Astrocyte (in vitro differentiated cells and primary cell): ENCODE measurements around the gene BASP1. TPM values are rescaled to one million over a fixed set of nuclear protein-coding genes. Genes with fewer than 3 reads are reported as not detected.

Experiments
- DNase-seq: peaks from one replicate; pipeline ENCODE4 v3.0.0-alpha.2; 2010; ENCODE audit warnings: low read depth
- FAIRE-seq: peaks from 2 replicates; lab custom pipeline; 2011; peaks lifted over from hg19 to GRCh38; lab: Jason Lieb, UNC
- H2AFZ ChIP-seq: 2 replicates; pipeline ENCODE4 v1.6.0; 2012; ENCODE audit warnings: low read depth, low read length, inconsistent platforms
- H3K27ac ChIP-seq: 2 replicates; pipeline ENCODE4 v1.5.1; 2011; ENCODE audit warnings: low read depth, low read length, inconsistent platforms
- H3K27me3 ChIP-seq: 2 replicates; pipeline ENCODE4 v1.6.0; 2011; ENCODE audit warnings: low read length, inconsistent platforms; ENCODE audit not compliant: insufficient read depth
- H3K36me3 ChIP-seq: 2 replicates; pipeline ENCODE4 v1.5.1; 2011; ENCODE audit warnings: low read length, inconsistent platforms; ENCODE audit not compliant: insufficient read depth
- H3K4me1 ChIP-seq: 2 replicates; pipeline ENCODE4 v1.5.1; 2011; ENCODE audit warnings: low read length, inconsistent platforms; ENCODE audit not compliant: insufficient read depth
- H3K4me2 ChIP-seq: 2 replicates; pipeline ENCODE4 v1.6.0; 2012; ENCODE audit warnings: low read length, inconsistent platforms
- H3K4me3 ChIP-seq: 2 replicates; pipeline ENCODE4 v1.5.1; 2011; ENCODE audit warnings: low read depth, mild to moderate bottlenecking, low read length, inconsistent platforms; ENCODE audit not compliant: insufficient read depth
- H3K79me2 ChIP-seq: 2 replicates; pipeline ENCODE4 v1.6.0; 2012; ENCODE audit warnings: mild to moderate bottlenecking, low read length, inconsistent platforms; ENCODE audit not compliant: insufficient read depth
- H3K9ac ChIP-seq: 2 replicates; pipeline ENCODE4 v1.6.0; 2012; ENCODE audit warnings: mild to moderate bottlenecking, low read length, inconsistent platforms
- H3K9me3 ChIP-seq: 2 replicates; pipeline ENCODE4 v1.5.1; 2012; ENCODE audit warnings: low read depth, mild to moderate bottlenecking, low read length, inconsistent platforms; ENCODE audit not compliant: insufficient read depth
- H4K20me1 ChIP-seq: 2 replicates; pipeline ENCODE4 v1.6.0; 2012; ENCODE audit warnings: low read length, inconsistent platforms; ENCODE audit not compliant: insufficient read depth
- H3K27ac Mint-ChIP-seq: one replicate; pipeline ENCODE4 v1.8.0; 2021; ENCODE audit warnings: mild to moderate bottlenecking, mixed read lengths; ENCODE audit not compliant: unreplicated experiment
- H3K27me3 Mint-ChIP-seq: one replicate; pipeline ENCODE4 v1.8.0; 2021; ENCODE audit warnings: low read depth, mixed read lengths; ENCODE audit not compliant: unreplicated experiment
- H3K36me3 Mint-ChIP-seq: one replicate; pipeline ENCODE4 v1.8.0; 2021; ENCODE audit warnings: low read depth, mixed read lengths; ENCODE audit not compliant: unreplicated experiment
- H3K4me1 Mint-ChIP-seq: one replicate; pipeline ENCODE4 v1.8.0; 2021; ENCODE audit warnings: low read depth, mixed read lengths; ENCODE audit not compliant: unreplicated experiment
- H3K4me3 Mint-ChIP-seq: one replicate; pipeline ENCODE4 v1.8.0; 2021; ENCODE audit warnings: mild to moderate bottlenecking, moderate library complexity, mixed read lengths; ENCODE audit not compliant: unreplicated experiment
- H3K9me3 Mint-ChIP-seq: one replicate; pipeline ENCODE4 v1.8.0; 2021; ENCODE audit warnings: mild to moderate bottlenecking, mixed read lengths; ENCODE audit not compliant: unreplicated experiment
- EZH2 ChIP-seq: IDR thresholded peaks from 2 replicates; pipeline ENCODE4 v1.6.1; 2012; ENCODE audit warnings: mild to moderate bottlenecking, low read length, inconsistent platforms; ENCODE audit not compliant: insufficient read depth
- total RNA-seq: library from RNA; stranded (reverse); gene quantifications from 2 replicates; pipeline ENCODE4 v1.2.1, GENCODE V29; 2021
- TF ChIP-seq, protein P1 (sequence below): IDR thresholded peaks from 2 replicates; pipeline ENCODE4 v1.5.1; 2011; ENCODE audit warnings: low read depth, mild to moderate bottlenecking, inconsistent platforms, low read length, moderate library complexity; ENCODE audit not compliant: insufficient read depth

The BASP1 gene
- total RNA-seq, 1 donor from 2014 or later: 273 TPM

DNA sequence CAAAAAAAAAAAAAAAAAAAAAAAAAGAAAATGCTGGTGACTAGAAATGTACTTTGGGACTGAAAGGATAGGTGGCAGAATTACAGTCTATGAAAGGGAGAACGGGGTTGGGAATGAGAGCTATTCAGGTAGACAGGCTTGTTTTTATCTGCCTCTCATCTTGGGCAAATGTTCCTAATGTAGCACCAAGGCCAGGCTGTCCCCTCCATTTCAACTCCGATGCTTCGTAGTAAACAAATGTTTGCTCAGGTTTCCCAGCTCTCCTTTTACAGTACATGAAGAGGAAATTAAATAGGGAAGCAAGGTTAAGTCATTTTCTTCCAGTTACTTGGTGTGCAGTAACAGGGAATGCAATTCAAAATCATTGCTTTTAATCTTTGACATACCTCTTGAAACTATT, 4.4 kb upstream of the BASP1 start:
- no peak overlapping the region for H3K4me3 Mint-ChIP-seq
- Histone ChIP-seq H3K36me3 (no peaks in the 10 kb centered on the region), H2AFZ (no peak overlapping the region), H3K27ac (no peak overlapping the region), H3K4me2 (no peak overlapping the region), H3K27me3 (no peaks in the 10 kb centered on the region), H3K79me2 (peaks cover 4% of the 10 kb centered on the region), H3K9me3 (no peaks in the 10 kb centered on the region), H3K4me1 (peaks cover 5% of the 10 kb centered on the region), H3K9ac (no peak overlapping the region), H3K4me3 (no peak overlapping the region), H4K20me1 (no peaks in the 10 kb centered on the region)
- TF ChIP-seq EZH2: no peak
- TF ChIP-seq, protein P1, sequence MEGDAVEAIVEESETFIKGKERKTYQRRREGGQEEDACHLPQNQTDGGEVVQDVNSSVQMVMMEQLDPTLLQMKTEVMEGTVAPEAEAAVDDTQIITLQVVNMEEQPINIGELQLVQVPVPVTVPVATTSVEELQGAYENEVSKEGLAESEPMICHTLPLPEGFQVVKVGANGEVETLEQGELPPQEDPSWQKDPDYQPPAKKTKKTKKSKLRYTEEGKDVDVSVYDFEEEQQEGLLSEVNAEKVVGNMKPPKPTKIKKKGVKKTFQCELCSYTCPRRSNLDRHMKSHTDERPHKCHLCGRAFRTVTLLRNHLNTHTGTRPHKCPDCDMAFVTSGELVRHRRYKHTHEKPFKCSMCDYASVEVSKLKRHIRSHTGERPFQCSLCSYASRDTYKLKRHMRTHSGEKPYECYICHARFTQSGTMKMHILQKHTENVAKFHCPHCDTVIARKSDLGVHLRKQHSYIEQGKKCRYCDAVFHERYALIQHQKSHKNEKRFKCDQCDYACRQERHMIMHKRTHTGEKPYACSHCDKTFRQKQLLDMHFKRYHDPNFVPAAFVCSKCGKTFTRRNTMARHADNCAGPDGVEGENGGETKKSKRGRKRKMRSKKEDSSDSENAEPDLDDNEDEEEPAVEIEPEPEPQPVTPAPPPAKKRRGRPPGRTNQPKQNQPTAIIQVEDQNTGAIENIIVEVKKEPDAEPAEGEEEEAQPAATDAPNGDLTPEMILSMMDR: no peak
- H3K27ac Mint-ChIP-seq: no peak overlapping the region
- no peaks in the 10 kb centered on the region for H3K27me3 Mint-ChIP-seq
- FAIRE-seq (no peak), DNase-seq (no peak)
- H3K4me1 Mint-ChIP-seq: peaks cover 4% of the 10 kb centered on the region
- H3K36me3 Mint-ChIP-seq: peaks cover 7% of the 10 kb centered on the region
- no peaks in the 10 kb centered on the region for H3K9me3 Mint-ChIP-seq

DNA sequence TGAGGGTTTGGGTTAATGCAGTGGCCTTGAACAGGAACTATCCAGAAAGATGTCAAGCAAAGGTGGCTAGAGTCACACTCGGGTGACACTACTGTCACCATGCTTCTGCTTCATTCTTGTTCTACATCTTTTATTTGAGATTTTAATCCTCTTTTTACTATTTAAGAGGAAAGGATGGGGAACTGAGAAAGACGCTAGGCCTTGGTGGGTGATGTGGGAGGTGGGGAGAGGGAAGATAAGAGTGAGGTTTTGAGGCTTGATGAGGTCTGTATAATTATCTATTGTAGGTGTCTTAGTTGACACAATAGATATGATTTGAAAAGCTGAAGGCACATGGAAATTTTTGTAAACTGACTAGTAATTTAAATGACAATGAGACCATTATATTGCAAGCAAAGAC, 3.5 kb upstream of the BASP1 start:
- H3K4me3 ChIP-seq: no peak overlapping the region

DNA sequence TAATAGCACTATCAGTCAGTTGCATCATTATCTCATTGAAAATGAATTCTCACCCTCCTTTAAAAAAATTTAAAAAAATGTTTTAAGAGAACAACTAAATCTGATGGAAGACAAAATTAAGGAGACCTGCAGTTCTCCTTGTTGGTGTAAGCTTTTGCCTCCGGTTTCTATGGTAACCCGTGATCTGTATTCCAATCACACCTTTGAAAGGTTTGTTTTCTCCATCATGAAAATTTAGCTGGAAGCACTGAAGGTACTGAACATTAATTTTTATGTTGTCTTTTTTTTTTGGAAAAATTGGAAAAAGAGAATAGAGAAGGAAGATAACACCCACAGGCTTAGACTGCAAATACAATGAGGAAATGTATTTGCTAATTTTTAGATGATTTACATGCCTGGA, 2.5 kb upstream of the BASP1 start:
- peaks cover 9% of the 10 kb centered on the region for H3K4me1 ChIP-seq
- no peaks in the 10 kb centered on the region for H3K36me3 ChIP-seq
- Mint-ChIP-seq H3K4me3 (no peak overlapping the region), H3K27me3 (no peaks in the 10 kb centered on the region), H3K36me3 (peaks cover 11% of the 10 kb centered on the region), H3K4me1 (peaks cover 7% of the 10 kb centered on the region), H3K9me3 (no peaks in the 10 kb centered on the region), H3K27ac (no peak overlapping the region)
- DNase-seq: no peak
- H3K4me2 ChIP-seq: no peak overlapping the region
- TF ChIP-seq, protein P1: no peak
- TF ChIP-seq EZH2: no peak
- peaks cover 13% of the 10 kb centered on the region for H4K20me1 ChIP-seq
- H3K79me2 ChIP-seq: peaks cover 23% of the 10 kb centered on the region
- H3K9me3 ChIP-seq: no peaks in the 10 kb centered on the region
- H3K27ac ChIP-seq: no peak overlapping the region
- no peak overlapping the region for H3K9ac ChIP-seq
- no peak for FAIRE-seq
- H3K27me3 ChIP-seq: no peaks in the 10 kb centered on the region
- H2AFZ ChIP-seq: no peak overlapping the region
- no peak overlapping the region for H3K4me3 ChIP-seq

More for the DNA sequence above, 3.5 kb upstream of the BASP1 start:
- DNase-seq: no peak
- no peaks in the 10 kb centered on the region for H3K27me3 Mint-ChIP-seq
- no peak overlapping the region for H2AFZ ChIP-seq
- H3K27ac ChIP-seq: no peak overlapping the region
- TF ChIP-seq, protein P1: no peak
- no peak for TF ChIP-seq EZH2
- peaks cover 2% of the 10 kb centered on the region for H3K4me1 Mint-ChIP-seq
- peaks cover 5% of the 10 kb centered on the region for H3K4me1 ChIP-seq
- H3K27me3 ChIP-seq: no peaks in the 10 kb centered on the region
- no peaks in the 10 kb centered on the region for H3K9me3 Mint-ChIP-seq
- H3K9ac ChIP-seq: no peak overlapping the region
- H3K36me3 ChIP-seq: no peaks in the 10 kb centered on the region
- no peak overlapping the region for H3K27ac Mint-ChIP-seq
- no peak overlapping the region for H3K4me2 ChIP-seq
- H3K9me3 ChIP-seq: no peaks in the 10 kb centered on the region
- peaks cover 14% of the 10 kb centered on the region for H3K79me2 ChIP-seq
- FAIRE-seq: no peak
- no peak overlapping the region for H3K4me3 Mint-ChIP-seq
- H3K36me3 Mint-ChIP-seq: peaks cover 7% of the 10 kb centered on the region
- H4K20me1 ChIP-seq: peaks cover 3% of the 10 kb centered on the region
